H9 (cell line): ENCODE data around the gene TYW3. TPM values are rescaled to one million over a fixed set of nuclear protein-coding genes. Genes with fewer than 3 reads are reported as not detected.
"Not testable (repeated sequence)": the region's sequence is repeated elsewhere in the genome, so short reads cannot be mapped to it uniquely, and the experiment has no call there.

Source experiments
- DNase-seq: peaks from one replicate; pipeline ENCODE4 v3.0.0-alpha.2; 2017
- H2AFZ ChIP-seq: one replicate; pipeline ENCODE4 v1.6.1; 2013; ENCODE audit warnings: mild to moderate bottlenecking, low read length, control low read depth, moderate library complexity
- H2AK5ac ChIP-seq: 2 replicates; pipeline ENCODE4 v1.6.1; 2013; ENCODE audit warnings: low read length, control low read depth, mixed read lengths; ENCODE audit not compliant: insufficient read length
- H2BK120ac ChIP-seq: one replicate; pipeline ENCODE4 v1.6.1; 2013; ENCODE audit warnings: low read depth, mild to moderate bottlenecking, low read length, control low read depth, inconsistent platforms; ENCODE audit not compliant: poor library complexity, severe bottlenecking
- H2BK12ac ChIP-seq: 2 replicates; pipeline ENCODE4 v1.6.1; 2013; ENCODE audit warnings: low read length, control low read depth, mixed read lengths, low read depth; ENCODE audit not compliant: insufficient read length
- H2BK15ac ChIP-seq: 2 replicates; pipeline ENCODE4 v1.6.1; 2013; ENCODE audit warnings: low read depth, low read length, control low read depth
- H2BK20ac ChIP-seq: one replicate; pipeline ENCODE4 v1.6.1; 2013; ENCODE audit warnings: low read depth, mild to moderate bottlenecking, low read length, control low read depth, inconsistent platforms; ENCODE audit not compliant: poor library complexity, severe bottlenecking
- H2BK5ac ChIP-seq: 2 replicates; pipeline ENCODE4 v1.6.1; 2013; ENCODE audit warnings: low read length, control low read depth, mixed read lengths; ENCODE audit not compliant: insufficient read length
- H3K14ac ChIP-seq: 2 replicates; pipeline ENCODE4 v1.6.1; 2013; ENCODE audit warnings: low read length, control low read depth; ENCODE audit not compliant: insufficient read depth
- H3K18ac ChIP-seq: 2 replicates; pipeline ENCODE4 v1.6.1; 2013; ENCODE audit warnings: low read depth, mild to moderate bottlenecking, mixed read lengths, low read length, control low read depth; ENCODE audit not compliant: insufficient read length
- H3K23ac ChIP-seq: 2 replicates; pipeline ENCODE4 v1.6.1; 2013; ENCODE audit warnings: low read length, control low read depth, mixed read lengths, low read depth; ENCODE audit not compliant: insufficient read length
- H3K23me2 ChIP-seq: 2 replicates; pipeline ENCODE4 v1.6.1; 2013; ENCODE audit warnings: low read depth, mild to moderate bottlenecking, mixed read lengths, low read length, control low read depth; ENCODE audit not compliant: insufficient read length, poor library complexity, severe bottlenecking
- H3K27ac ChIP-seq: 2 replicates; pipeline ENCODE4 v1.5.1; 2013; ENCODE audit warnings: low read length, control low read depth, mixed read lengths, low read depth; ENCODE audit not compliant: insufficient read length
- H3K27me3 ChIP-seq: 2 replicates; pipeline ENCODE4 v1.6.1; 2013; ENCODE audit warnings: low read length, control low read depth, inconsistent platforms; ENCODE audit not compliant: insufficient read depth
- H3K4ac ChIP-seq: 2 replicates; pipeline ENCODE4 v1.6.1; 2013; ENCODE audit warnings: low read depth, mild to moderate bottlenecking, control low read depth, inconsistent platforms, low read length, moderate library complexity
- H3K4me1 ChIP-seq: 2 replicates; pipeline ENCODE4 v1.6.1; 2013; ENCODE audit warnings: low read length, control low read depth, inconsistent platforms; ENCODE audit not compliant: insufficient read depth
- H3K4me2 ChIP-seq: 2 replicates; pipeline ENCODE4 v1.6.1; 2013; ENCODE audit warnings: low read length, control low read depth, mixed read lengths; ENCODE audit not compliant: insufficient read length, insufficient read depth
- H3K56ac ChIP-seq: 2 replicates; pipeline ENCODE4 v1.6.1; 2013; ENCODE audit warnings: low read depth, mild to moderate bottlenecking, mixed read lengths, low read length, control low read depth; ENCODE audit not compliant: insufficient read length
- H3K79me1 ChIP-seq: 2 replicates; pipeline ENCODE4 v1.6.1; 2013; ENCODE audit warnings: low read depth, mild to moderate bottlenecking, moderate library complexity, low read length, control low read depth, inconsistent platforms; ENCODE audit not compliant: insufficient read depth, poor library complexity, severe bottlenecking
- H3K79me2 ChIP-seq: 2 replicates; pipeline ENCODE4 v1.6.1; 2013; ENCODE audit warnings: low read length, control low read depth, inconsistent platforms; ENCODE audit not compliant: insufficient read depth
- H3K9ac ChIP-seq: 2 replicates; pipeline ENCODE4 v1.6.1; 2013; ENCODE audit warnings: low read length, control low read depth, mixed read lengths; ENCODE audit not compliant: insufficient read length; ENCODE audit errors: extremely low read depth
- H3K9me3 ChIP-seq: one replicate; pipeline ENCODE4 v1.6.1; 2013; ENCODE audit warnings: low read depth, low read length, inconsistent platforms; ENCODE audit not compliant: control insufficient read depth
- H3T11ph ChIP-seq: one replicate; pipeline ENCODE4 v1.6.1; 2013; ENCODE audit warnings: mild to moderate bottlenecking, low read length, control low read depth, inconsistent platforms
- H4K20me1 ChIP-seq: one replicate; pipeline ENCODE4 v1.6.1; 2013; ENCODE audit not compliant: control insufficient read depth, insufficient read length, insufficient read depth
- H4K5ac ChIP-seq: 2 replicates; pipeline ENCODE4 v1.6.1; 2013; ENCODE audit warnings: low read depth, mild to moderate bottlenecking, mixed read lengths, low read length, control low read depth; ENCODE audit not compliant: insufficient read length
- H4K8ac ChIP-seq: replicated peaks from 2 replicates; pipeline ENCODE4 v1.6.1; 2013; ENCODE audit warnings: low read length, control low read depth, mixed read lengths, low read depth; ENCODE audit not compliant: insufficient read length
- H4K91ac ChIP-seq: 2 replicates; pipeline ENCODE4 v1.6.1; 2013; ENCODE audit warnings: low read depth, mild to moderate bottlenecking, moderate library complexity, mixed read lengths, low read length, control low read depth; ENCODE audit not compliant: insufficient read length
- H3K27ac Mint-ChIP-seq, 3 experiments: 2 replicates in 2 of 3; 3 replicates in 1 of 3; pipeline ENCODE4 v1.8.0; 2020 to 2021; ENCODE audit warnings: mixed read lengths in 3 of 3, mild to moderate bottlenecking in 1 of 3, moderate library complexity in 1 of 3
- H3K27me3 Mint-ChIP-seq: 2 replicates; pipeline ENCODE4 v1.8.0; 2021; ENCODE audit warnings: low read depth, mild to moderate bottlenecking, moderate library complexity, mixed read lengths
- H3K36me3 Mint-ChIP-seq, 3 experiments: 2 replicates in 2 of 3; 3 replicates in 1 of 3; pipeline ENCODE4 v1.8.0; 2020 to 2021; ENCODE audit warnings: low read depth in 3 of 3, mixed read lengths in 3 of 3; ENCODE audit not compliant: insufficient read depth in 1 of 3
- H3K4me1 Mint-ChIP-seq, 2 experiments: 2 replicates each; pipeline ENCODE4 v1.8.0; 2020; ENCODE audit warnings: mixed read lengths in 2 of 2
- H3K4me3 Mint-ChIP-seq, 2 experiments: 2 replicates in 1 of 2; 3 replicates in 1 of 2; pipeline ENCODE4 v1.8.0; 2020 to 2021; ENCODE audit warnings: mild to moderate bottlenecking in 2 of 2, mixed read lengths in 2 of 2, moderate library complexity in 1 of 2
- H3K9me3 Mint-ChIP-seq, 2 experiments: 2 replicates in 1 of 2; 3 replicates in 1 of 2; pipeline ENCODE4 v1.8.0; 2020; ENCODE audit warnings: mild to moderate bottlenecking in 2 of 2, mixed read lengths in 2 of 2, moderate library complexity in 1 of 2
- WGBS: extraction: QIAGEN DNeasy Blood & Tissue Kit; methylation state at CpG from one replicate; pipeline ENCODE4 v1.1.7; 2013; ENCODE audit warnings: missing lambda C conversion rate, low lambda C conversion rate, mixed read lengths; ENCODE audit not compliant: insufficient read length; ENCODE audit errors: extremely low coverage; 5-methylcytosine and 5-hydroxymethylcytosine counted together
- total RNA-seq: library from RNA; stranded (reverse); gene quantifications from 2 replicates; pipeline ENCODE4 v1.2.1, GENCODE V29; 2021
- TF ChIP-seq, protein P1 (sequence below): fragments of 200-600 bp; sonication (generic); conservative IDR thresholded peaks from 3 replicates; pipeline ENCODE4 v1.8.0; 2021; ENCODE audit warnings: antibody characterized with exemption, mild to moderate bottlenecking

The TYW3 gene
- total RNA-seq, 1 experiment from 2014 or later = 10.9 TPM

DNA sequence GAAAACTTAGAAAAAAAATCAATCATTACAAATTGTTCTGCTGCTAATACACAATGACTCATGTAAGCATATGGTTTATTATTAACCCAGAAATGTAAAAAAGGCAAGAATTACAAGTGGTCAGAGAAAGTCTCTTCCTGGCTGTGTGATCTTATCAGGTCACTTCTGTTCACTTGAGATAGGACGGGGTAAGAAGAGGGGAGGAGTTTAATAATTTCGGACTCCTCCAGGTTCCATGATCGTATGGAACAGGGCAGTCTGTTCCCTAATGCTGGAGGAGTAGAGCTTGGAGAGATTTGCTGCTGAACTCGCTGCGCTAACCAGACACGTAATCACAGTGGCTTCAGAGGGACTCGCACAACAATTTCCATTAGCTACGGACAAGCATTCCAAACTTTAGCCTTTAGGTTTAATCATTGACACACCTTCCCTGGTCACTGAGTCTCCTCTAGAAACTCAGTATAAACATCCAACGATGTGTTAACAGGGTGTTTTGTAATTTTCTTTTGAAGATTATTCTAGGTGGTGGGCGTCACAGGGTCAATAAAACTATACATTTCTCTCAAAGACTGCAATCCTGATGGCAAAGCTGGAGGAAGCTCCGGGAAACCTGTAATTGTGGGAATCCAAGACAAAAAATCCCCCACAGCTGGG lies 1.4 kb upstream of the TYW3 start:
- Histone ChIP-seq H3K4ac (no peak overlapping the region), H2BK15ac (no peak overlapping the region), H3K27me3 (no peaks in the 10 kb centered on the region), H3T11ph (no peak overlapping the region), H3K4me2 (no peak overlapping the region), H3K79me2 (no peaks in the 10 kb centered on the region), H3K23me2 (no peaks in the 10 kb centered on the region), H3K56ac (no peak overlapping the region), H3K14ac (no peak overlapping the region), H2BK5ac (no peak overlapping the region), H4K5ac (no peak overlapping the region), H3K23ac (no peak overlapping the region), H2BK20ac (no peak overlapping the region), H4K20me1 (no peaks in the 10 kb centered on the region), H4K8ac (no peak overlapping the region), H3K9ac (no peak overlapping the region), H4K91ac (no peak overlapping the region), H3K18ac (no peak overlapping the region), H3K9me3 (no peaks in the 10 kb centered on the region), H3K27ac (no peak overlapping the region), H2BK120ac (no peak overlapping the region), H3K79me1 (no peaks in the 10 kb centered on the region), H2AK5ac (no peak overlapping the region), H2AFZ (no peak overlapping the region), H3K4me1 (no peaks in the 10 kb centered on the region; the same call in 1 of the 2 replicates), H2BK12ac (no peak overlapping the region)
- WGBS = no CpG with 5 or more reads among the region's 11 CpGs
- no peak overlapping the region for H3K4me3 Mint-ChIP-seq
- H3K4me1 Mint-ChIP-seq = peaks cover 9 to 32% of the 10 kb centered on the region in 2 experiments
- TF ChIP-seq, protein P1, sequence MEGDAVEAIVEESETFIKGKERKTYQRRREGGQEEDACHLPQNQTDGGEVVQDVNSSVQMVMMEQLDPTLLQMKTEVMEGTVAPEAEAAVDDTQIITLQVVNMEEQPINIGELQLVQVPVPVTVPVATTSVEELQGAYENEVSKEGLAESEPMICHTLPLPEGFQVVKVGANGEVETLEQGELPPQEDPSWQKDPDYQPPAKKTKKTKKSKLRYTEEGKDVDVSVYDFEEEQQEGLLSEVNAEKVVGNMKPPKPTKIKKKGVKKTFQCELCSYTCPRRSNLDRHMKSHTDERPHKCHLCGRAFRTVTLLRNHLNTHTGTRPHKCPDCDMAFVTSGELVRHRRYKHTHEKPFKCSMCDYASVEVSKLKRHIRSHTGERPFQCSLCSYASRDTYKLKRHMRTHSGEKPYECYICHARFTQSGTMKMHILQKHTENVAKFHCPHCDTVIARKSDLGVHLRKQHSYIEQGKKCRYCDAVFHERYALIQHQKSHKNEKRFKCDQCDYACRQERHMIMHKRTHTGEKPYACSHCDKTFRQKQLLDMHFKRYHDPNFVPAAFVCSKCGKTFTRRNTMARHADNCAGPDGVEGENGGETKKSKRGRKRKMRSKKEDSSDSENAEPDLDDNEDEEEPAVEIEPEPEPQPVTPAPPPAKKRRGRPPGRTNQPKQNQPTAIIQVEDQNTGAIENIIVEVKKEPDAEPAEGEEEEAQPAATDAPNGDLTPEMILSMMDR = no peak
- peaks cover 14 to 40% (median 21%) of the 10 kb centered on the region in 3 experiments for H3K36me3 Mint-ChIP-seq
- no peaks in the 10 kb centered on the region; the same call in 1 of the 2 replicates for H3K27me3 Mint-ChIP-seq
- peaks cover 6 to 25% of the 10 kb centered on the region in 2 experiments for H3K9me3 Mint-ChIP-seq
- peak overlapping the region in 1 of 3 experiments; percentile 11; a peak in 1 of 7 replicates for H3K27ac Mint-ChIP-seq
- no peak for DNase-seq

DNA sequence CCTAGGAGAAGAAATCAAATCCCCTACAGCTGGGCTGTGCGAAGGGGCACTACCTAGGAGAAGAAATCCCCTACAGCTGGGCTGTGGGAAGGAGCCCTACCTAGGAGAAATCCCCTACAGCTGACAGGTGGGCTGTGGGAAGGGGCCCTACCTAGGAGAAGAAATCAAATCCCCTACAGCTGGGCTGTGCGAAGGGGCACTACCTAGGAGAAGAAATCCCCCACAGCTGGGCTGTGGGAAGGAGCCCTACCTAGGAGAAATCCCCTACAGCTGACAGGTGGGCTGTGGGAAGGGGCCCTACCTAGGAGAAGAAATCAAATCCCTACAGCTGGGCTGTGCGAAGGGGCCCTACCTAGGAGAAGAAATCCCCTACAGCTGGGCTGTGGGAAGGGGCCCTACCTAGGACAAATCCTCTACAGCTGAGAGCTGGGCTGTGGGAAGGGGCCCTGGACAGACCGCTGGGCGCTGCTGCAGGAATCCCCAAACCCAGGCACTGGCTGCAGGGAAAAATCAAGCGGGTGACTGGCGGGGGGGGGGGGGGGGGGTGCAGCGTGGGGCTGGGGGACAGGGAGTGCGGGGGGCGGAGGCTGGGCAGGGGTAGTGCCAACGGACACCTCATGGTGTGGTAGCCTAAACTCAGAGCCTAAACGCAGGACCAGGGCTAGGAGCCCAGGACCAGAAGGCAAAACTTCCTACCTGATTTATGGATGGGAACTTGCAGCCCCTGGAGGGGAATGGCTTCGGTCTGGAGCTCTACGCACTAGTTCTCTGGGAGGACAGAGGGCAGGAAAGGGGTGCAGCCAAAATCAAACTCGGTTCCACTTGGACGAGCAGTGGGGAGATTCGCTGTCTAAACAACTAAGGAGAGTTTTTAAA lies 643 bp upstream of the TYW3 start:
- not testable (repeated sequence) for H2BK15ac ChIP-seq, H3K23me2 ChIP-seq, H2BK5ac ChIP-seq, H4K8ac ChIP-seq, H3K56ac ChIP-seq, H4K91ac ChIP-seq, H2AK5ac ChIP-seq, H3K79me2 ChIP-seq, H3K23ac ChIP-seq, H3K79me1 ChIP-seq, H3K9me3 ChIP-seq, H3K27me3 Mint-ChIP-seq, H2BK12ac ChIP-seq, H2BK20ac ChIP-seq, H3K4ac ChIP-seq, H4K20me1 ChIP-seq, H4K5ac ChIP-seq, DNase-seq, H3K27ac ChIP-seq, H3K4me1 ChIP-seq, H2BK120ac ChIP-seq, H3K27me3 ChIP-seq, H3T11ph ChIP-seq, H3K18ac ChIP-seq
- H3K14ac ChIP-seq = peak overlapping the region; percentile 10; the same call in 1 of the 2 replicates
- WGBS = no CpG with 5 or more reads among the region's 17 CpGs
- peaks cover 9 to 32% of the 10 kb centered on the region in 2 experiments for H3K4me1 Mint-ChIP-seq
- peaks cover 11 to 39% (median 14%) of the 10 kb centered on the region in 3 experiments; a peak in 6 of 7 replicates for H3K36me3 Mint-ChIP-seq
- peak overlapping the region; percentile 87 to 89 for H3K4me3 Mint-ChIP-seq
- peak overlapping the region in 2 of 3 experiments; percentile 72 to 99; a peak in 4 of 7 replicates for H3K27ac Mint-ChIP-seq
- H3K9me3 Mint-ChIP-seq = peaks cover 0 to 18% of the 10 kb centered on the region in 2 experiments; a peak in 2 of 5 replicates
- H3K4me2 ChIP-seq = peak overlapping the region; percentile 49
- peak overlapping the region; percentile 46 for H3K9ac ChIP-seq
- peak overlapping the region; percentile 68 for H2AFZ ChIP-seq
